ENCODE results near the gene PIP5KL1.

PIP5KL1 gene

GRCh38 chr9:127871531-127871930 lies 59.0 kb downstream of the PIP5KL1 start:
- no peak for FAIRE-seq

GRCh38 chr9:127870887-127871286 lies 59.7 kb downstream of the PIP5KL1 start:
- FAIRE-seq = no peak

All from colon (tissue), 2 donors.